IMR-90 (cell line): ENCODE data around the gene KCNH6.

ENCODE experiments used
- BHLHE40 ChIP-seq: fragments of 150-350 bp; IDR thresholded peaks from 2 replicates; pipeline ENCODE4 v1.6.1; 2016; ENCODE audit warnings: mild to moderate bottlenecking, low read depth, low read length
- CEBPB ChIP-seq: IDR thresholded peaks from 2 replicates; pipeline ENCODE4 v1.6.1; 2012; ENCODE audit warnings: low read depth, low read length, improper control_type of control experiment
- CTCF ChIP-seq: conservative IDR thresholded peaks from 2 replicates; pipeline ENCODE4 v1.5.1; 2012; ENCODE audit warnings: mild to moderate bottlenecking, low read depth, low read length, improper control_type of control experiment
- FOS ChIP-seq: fragments of 150-350 bp; IDR thresholded peaks from 2 replicates; pipeline ENCODE4 v1.6.1; 2016; ENCODE audit warnings: low read depth, low read length
- MAFK ChIP-seq: IDR thresholded peaks from 2 replicates; pipeline ENCODE4 v1.6.1; 2012; ENCODE audit warnings: low read depth, low read length, improper control_type of control experiment
- MXI1 ChIP-seq: IDR thresholded peaks from 2 replicates; pipeline ENCODE4 v1.6.1; 2012; ENCODE audit warnings: low read depth, mild to moderate bottlenecking, low read length, moderate library complexity, borderline replicate concordance
- NFE2L2 ChIP-seq: fragments of 150-350 bp; IDR thresholded peaks from 2 replicates; pipeline ENCODE4 v1.6.1; 2016; ENCODE audit warnings: low read depth, mild to moderate bottlenecking, low read length
- POLR2A ChIP-seq: IDR thresholded peaks from 2 replicates; pipeline ENCODE4 v1.6.1; 2012; ENCODE audit warnings: mild to moderate bottlenecking, low read depth, low read length
- RCOR1 ChIP-seq: IDR thresholded peaks from 2 replicates; pipeline ENCODE4 v1.6.1; 2012; ENCODE audit warnings: mild to moderate bottlenecking, low read length, improper control_type of control experiment; ENCODE audit not compliant: insufficient replicate concordance
- USF2 ChIP-seq: fragments of 150-350 bp; IDR thresholded peaks from 2 replicates; pipeline ENCODE4 v1.6.1; 2017; ENCODE audit warnings: mild to moderate bottlenecking, antibody characterized with exemption, low read length, low read depth
- TF ChIP-seq, protein P1 (sequence below): fragments of 150-350 bp; IDR thresholded peaks from 2 replicates; pipeline ENCODE4 v1.6.1; 2016; ENCODE audit warnings: low read depth, mild to moderate bottlenecking, low read length, moderate library complexity, borderline replicate concordance

DNA sequence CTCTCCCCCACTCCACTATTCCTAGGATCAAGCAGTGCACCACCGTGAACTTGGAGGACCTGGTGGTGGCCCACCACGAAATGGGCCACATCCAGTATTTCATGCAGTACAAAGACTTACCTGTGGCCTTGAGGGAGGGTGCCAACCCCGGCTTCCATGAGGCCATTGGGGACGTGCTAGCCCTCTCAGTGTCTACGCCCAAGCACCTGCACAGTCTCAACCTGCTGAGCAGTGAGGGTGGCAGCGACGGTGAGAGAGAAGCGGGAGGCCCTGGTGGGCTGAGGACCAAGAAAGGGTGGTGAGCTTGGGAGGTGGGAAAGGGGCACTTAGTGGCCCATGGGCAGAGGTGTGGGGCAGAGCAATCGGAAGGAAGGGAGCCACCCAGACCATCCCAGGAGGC lies 29.7 kb upstream of the KCNH6 start:
- TF ChIP-seq USF2 (no peak), RCOR1 (no peak), CTCF (no peak), MAFK (no peak), MXI1 (no peak), POLR2A (no peak), BHLHE40 (no peak), NFE2L2 (no peak), FOS (no peak), CEBPB (no peak)
- TF ChIP-seq, protein P1, sequence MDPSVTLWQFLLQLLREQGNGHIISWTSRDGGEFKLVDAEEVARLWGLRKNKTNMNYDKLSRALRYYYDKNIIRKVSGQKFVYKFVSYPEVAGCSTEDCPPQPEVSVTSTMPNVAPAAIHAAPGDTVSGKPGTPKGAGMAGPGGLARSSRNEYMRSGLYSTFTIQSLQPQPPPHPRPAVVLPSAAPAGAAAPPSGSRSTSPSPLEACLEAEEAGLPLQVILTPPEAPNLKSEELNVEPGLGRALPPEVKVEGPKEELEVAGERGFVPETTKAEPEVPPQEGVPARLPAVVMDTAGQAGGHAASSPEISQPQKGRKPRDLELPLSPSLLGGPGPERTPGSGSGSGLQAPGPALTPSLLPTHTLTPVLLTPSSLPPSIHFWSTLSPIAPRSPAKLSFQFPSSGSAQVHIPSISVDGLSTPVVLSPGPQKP = no peak
